ENCODE measurements around the gene CAPN15.

The CAPN15 gene

GRCh38 chr16:526181-527014, 1.1 kb upstream of the CAPN15 start:
- no peak for DNase-seq

GRCh38 chr16:528111-529011, 849 bp downstream of the CAPN15 start:
- DNase-seq: no peak

- DNase-seq: no peak
These were observed 1.6 kb downstream of the CAPN15 start for GRCh38 chr16:529012-529575.

- no peak for DNase-seq
These were observed 2.8 kb downstream of the CAPN15 start for GRCh38 chr16:530111-530817.

GRCh38 chr16:531494-532125, 4.1 kb downstream of the CAPN15 start:
- DNase-seq: no peak

- no peak for DNase-seq
These were observed 6.0 kb downstream of the CAPN15 start for GRCh38 chr16:533391-534123.

- DNase-seq: no peak
These were observed 6.6 kb downstream of the CAPN15 start for GRCh38 chr16:534135-534534.

- no peak for DNase-seq
These were observed 7.4 kb downstream of the CAPN15 start for GRCh38 chr16:534856-535445.

- DNase-seq: no peak
These were observed 8.2 kb downstream of the CAPN15 start for GRCh38 chr16:535446-536405.

GRCh38 chr16:536746-537145, 9.2 kb downstream of the CAPN15 start:
- DNase-seq: no peak

GRCh38 chr16:537415-538335, 10.2 kb downstream of the CAPN15 start:
- DNase-seq: no peak

- DNase-seq: no peak
These were observed 12.5 kb downstream of the CAPN15 start for GRCh38 chr16:539901-540530.

GRCh38 chr16:540645-541340, 13.3 kb downstream of the CAPN15 start:
- no peak for DNase-seq

- DNase-seq: no peak
These were observed 16.0 kb downstream of the CAPN15 start for GRCh38 chr16:543301-544164.

GRCh38 chr16:544517-544916, 17.0 kb downstream of the CAPN15 start:
- DNase-seq: no peak

GRCh38 chr16:546909-547770, 19.6 kb downstream of the CAPN15 start:
- DNase-seq: no peak

Measured in NCI-H187 treated with DMSO at 0.1 percent for 48 hours (cell line).